SIG-M5 treated with dmso at 0.1 percent for 504 hours (cell line): ENCODE data around the gene IMP3.
A peak's percentile ranks its signal among the peaks of the same experiment; 100 is the strongest.

Experiments used
- DNase-seq: peaks from one replicate; lab custom pipeline; 2025; ENCODE audit not compliant: unreplicated experiment; lab: John Stamatoyannopoulos, UW

Gene IMP3

DNA sequence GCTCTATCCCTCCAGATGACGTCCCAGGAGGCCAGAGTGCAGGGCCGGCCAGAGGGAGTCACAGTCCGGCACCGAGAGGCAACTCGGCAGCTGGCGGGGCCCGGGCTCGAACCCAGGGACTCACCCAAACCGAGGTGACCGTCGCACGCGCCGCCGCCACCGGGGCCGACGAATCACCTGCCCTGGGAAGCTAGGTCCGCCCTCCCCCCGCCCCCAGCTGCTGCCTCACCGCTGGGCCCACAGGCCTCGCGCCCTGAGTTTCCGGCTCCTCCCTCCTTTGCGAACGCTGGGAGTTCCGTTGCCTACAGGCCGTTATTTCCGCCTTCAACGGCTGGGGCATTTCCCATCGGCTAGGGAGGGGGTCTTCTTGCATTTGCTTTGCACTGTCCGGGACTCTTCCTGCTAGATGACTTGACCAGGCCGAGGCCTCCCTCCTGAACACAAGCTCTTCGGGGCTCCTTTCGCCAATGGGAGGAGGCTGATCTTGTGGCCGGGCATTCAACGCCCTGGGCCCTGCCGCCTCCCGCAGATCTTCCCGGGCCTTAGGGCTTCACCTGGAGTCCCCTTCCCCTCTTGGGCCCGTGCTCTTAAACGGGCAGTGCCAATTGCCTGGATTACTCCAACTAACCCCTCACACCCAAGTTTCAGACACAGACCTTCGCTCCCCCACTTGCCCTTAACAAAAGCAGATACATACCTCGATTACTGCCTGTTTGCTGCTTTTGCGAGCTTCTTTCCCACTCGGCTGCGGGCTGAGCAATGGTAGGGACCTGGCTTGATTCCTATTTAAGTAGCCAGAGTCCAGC lies 14.3 kb downstream of the IMP3 start, which contains the start of gene SNUPN:
Gene SNUPN (minus strand): TSS at position 184 of the 806 bp plus-strand sequence. CDS start 4,674 bp downstream, outside the sequence.
- peak; percentile 91 for DNase-seq

- no peak for DNase-seq
Measured at GRCh38 chr15:75622505-75622904, 17.5 kb downstream of the IMP3 start.

DNA sequence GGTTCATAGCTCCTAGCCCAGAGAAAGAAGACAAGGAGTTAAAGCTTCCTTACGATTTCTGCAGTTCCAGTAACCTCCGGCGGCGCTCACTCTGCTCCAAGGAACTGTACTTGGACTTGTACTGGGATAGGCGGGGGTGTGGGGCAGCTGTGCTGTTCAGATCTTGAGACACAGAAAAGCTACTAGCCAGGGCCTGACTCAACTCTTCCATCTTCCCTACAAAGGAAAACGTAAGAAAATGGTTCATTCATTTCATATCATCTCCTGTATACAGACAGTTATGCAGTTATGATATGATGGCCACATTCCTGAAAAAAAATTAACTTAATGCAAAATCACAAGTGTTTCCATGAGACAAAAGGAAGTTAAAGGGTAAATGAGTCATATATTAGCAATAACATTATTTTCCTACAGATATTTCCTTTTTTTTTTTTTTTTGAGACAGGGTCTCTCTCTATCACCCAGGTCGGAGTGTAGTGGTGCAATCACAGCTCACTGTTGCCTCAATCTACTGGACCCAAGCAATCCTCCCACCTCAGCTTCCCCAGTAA lies 19.1 kb downstream of the IMP3 start:
- no peak for DNase-seq

DNA sequence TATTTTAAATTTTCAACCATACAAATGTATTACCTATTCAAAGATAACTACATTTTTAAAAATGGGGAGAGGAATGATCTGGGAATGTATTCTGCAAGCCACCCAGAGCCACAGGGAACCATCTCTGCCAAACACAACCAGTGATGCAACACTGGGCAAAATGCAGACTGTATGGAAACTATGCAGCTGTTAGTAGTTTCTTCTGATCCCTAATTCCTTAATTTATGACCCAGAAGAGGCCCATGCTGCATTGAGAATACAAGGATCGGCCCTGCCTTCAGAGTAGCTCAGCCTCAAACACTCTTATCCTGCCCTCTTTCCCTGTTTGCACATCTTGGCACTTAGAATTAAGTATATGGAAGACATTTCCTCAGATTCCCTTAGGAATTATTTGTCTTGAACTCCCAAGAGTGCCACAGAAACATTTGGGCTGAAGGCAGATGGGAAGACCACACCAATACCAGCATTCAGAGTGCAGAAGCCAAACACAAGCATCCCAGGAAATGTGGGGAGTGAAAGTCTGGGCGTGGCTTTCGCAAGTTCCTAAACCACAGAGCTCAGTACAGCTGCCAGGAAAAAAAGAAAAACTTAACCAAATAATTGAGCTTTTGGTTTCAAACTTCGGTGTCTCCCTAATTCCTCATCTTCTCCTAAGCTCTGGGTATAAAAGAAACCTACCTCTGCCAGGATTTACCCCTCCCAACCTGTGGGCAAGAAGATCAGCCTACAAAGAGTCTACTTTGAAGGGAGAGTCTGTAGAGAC lies 19.8 kb downstream of the IMP3 start:
- no peak for DNase-seq

GRCh38 chr15:75616766-75617165 lies 23.3 kb downstream of the IMP3 start:
- DNase-seq = no peak

DNA sequence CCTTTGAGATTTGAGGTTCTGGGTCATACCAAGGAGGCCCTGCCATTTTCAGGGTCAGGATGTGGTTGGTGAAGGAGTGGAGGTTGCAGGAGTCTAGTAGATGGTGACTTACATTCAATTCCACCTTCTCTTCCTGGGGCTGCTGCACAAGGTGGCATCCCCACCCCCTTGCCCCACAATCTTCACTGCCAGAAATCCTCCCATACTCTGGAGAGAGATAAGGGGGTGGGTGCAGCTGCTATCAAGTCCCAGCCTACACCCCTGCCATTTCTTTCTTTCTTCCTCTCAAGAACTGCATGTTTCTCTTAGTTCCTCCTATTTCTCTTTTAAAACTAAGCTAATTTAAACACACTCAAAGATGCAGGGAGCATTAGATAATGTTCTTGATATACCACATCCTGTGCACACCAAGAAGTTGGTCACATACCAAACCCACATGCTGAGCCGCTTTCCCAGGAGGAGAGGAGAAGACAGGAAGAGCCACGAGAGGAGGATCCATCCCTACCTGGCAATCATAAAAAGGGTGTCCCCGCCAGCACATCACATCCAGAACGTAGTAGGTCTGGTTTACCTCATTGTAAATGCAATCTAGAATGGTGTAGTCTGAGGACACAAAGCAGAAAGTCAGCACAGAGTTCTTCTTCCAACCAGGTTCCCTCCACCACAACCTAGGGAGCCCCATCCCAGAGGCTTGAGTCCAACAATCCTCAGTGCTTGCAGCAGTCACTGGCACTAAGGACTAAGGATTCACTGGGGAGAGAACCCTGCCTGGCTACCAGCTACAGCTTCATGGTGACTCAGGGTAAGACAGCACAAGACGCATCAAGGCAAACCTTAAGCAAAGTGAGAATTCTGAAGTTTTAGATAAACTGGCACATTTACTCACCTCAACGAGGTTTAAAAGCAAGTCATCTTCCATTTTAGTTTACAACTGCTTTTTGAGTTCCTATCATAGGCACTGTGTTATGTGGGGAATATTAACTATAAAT lies 33.0 kb downstream of the IMP3 start:
- DNase-seq = no peak

DNA sequence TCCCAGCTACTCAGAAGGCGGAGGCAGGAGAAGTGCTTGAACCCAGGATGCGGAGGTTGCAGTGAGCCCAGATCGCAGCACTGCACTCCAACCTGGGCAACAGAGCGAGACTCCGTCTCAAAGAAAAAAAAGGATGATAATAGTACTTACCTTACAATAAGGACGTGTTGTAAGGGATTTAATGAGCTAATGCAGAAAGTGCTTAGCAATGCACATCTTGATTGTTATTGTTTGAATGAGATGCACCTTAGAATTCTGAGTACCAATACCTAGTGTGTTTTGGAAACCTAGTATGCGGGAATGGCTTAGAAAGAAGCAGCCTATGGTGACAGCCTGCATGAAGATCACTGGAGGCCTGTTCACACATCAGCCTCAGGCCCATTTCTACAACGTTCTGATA lies 34.0 kb downstream of the IMP3 start:
- no peak for DNase-seq

- no peak for DNase-seq
Measured at GRCh38 chr15:75599401-75599800, 40.6 kb downstream of the IMP3 start.

DNA sequence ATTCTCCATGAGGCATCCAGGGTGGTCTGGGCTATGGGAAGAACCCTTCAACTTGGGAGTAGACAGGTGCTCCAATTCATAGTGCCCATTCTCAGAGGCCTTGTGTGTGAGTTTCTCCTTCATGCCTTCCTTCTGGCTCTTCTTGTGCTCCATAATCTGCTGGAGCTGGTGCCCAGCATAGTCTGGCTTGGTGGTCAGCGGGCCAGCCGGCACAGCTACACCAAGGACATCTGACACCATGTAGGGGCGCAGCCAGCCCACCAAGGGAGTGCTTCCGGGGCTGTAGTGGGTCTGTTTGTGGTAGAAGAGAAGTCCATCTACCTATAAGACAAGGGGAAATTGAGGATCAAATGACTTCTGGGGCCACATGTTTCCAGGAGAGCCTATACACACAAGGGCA lies 41.7 kb downstream of the IMP3 start:
- DNase-seq = no peak

GRCh38 chr15:75597667-75598341 lies 42.2 kb downstream of the IMP3 start:
- DNase-seq = peak; percentile 12

- no peak for DNase-seq
Measured at GRCh38 chr15:75596703-75597345, 43.2 kb downstream of the IMP3 start.

DNA sequence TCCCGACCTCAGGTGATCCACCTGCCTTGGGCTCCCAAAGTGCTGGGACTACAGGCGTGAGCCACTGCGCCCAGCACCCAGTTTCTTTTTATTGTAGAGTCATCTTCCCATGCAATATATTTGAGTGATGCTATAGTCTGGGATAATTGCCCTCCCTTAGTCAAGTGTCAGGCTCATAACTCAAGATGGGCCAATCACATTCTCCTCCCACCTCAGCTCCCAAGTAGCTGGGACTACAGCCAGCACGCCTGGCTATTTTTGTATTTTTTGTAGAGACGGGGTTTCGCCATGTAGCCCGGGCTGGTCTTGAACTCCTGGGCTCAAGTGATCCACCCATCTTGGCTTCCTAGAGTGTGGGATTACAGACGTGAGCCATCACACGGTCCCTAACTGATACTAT lies 45.7 kb downstream of the IMP3 start:
- no peak for DNase-seq

GRCh38 chr15:75591655-75592364 lies 48.2 kb downstream of the IMP3 start:
- no peak for DNase-seq

DNA sequence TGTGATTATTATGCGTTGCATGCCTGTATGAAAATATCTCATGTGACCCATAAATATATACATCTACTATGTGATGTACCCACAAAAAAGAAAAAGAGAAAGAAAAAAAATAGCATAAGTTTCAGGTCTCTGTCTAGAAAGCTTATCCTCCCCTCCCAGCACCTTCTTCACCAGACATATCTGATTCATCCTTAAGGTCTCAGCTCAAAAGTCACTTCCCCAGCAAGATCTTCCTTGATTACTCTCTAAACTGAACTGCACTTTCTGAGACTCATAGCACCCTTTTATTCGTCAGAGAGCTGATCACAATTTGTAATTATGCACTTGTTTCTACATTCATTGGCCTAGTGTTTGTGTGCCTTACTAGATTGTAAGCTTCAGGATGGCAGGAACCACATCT lies 49.8 kb downstream of the IMP3 start:
- no peak for DNase-seq
